Measurements from ENCODE around the gene MTRF1.

MTRF1 gene

DNA sequence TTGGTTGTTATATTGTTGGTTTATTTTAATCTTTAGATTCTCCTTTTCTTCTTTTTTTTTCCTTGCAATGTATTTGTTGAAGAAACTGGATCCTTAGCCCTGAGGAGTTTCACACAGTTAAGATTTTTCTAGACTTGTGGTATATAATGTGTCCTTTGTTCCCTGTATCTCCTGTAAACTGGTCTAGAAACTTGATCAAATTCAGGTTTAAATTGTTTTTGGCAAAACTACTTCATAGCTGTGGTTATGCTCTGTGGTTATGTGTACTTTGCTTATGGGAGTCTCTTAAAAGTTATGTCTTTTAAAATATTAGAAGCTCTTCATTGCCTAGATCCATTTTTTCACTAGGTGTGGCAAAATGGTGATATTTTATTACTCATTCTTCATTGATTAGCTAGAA, 3.7 kb upstream of the MTRF1 start:
- no peak overlapping the region for H3K9ac ChIP-seq (ENCODE audit: low read length)
- TF ChIP-seq EZH2phosphoT487 (IDR thresholded peaks at IDR 0.05; ENCODE audit: low read length), result no peak
- TF ChIP-seq, protein P1, sequence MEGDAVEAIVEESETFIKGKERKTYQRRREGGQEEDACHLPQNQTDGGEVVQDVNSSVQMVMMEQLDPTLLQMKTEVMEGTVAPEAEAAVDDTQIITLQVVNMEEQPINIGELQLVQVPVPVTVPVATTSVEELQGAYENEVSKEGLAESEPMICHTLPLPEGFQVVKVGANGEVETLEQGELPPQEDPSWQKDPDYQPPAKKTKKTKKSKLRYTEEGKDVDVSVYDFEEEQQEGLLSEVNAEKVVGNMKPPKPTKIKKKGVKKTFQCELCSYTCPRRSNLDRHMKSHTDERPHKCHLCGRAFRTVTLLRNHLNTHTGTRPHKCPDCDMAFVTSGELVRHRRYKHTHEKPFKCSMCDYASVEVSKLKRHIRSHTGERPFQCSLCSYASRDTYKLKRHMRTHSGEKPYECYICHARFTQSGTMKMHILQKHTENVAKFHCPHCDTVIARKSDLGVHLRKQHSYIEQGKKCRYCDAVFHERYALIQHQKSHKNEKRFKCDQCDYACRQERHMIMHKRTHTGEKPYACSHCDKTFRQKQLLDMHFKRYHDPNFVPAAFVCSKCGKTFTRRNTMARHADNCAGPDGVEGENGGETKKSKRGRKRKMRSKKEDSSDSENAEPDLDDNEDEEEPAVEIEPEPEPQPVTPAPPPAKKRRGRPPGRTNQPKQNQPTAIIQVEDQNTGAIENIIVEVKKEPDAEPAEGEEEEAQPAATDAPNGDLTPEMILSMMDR (IDR thresholded peaks at IDR 0.05; ENCODE audit: low read length), result no peak
- TF ChIP-seq EZH2 (optimal IDR thresholded peaks at IDR 0.05; ENCODE audit: low read depth, low read length), result no peak
- no peaks in the 10 kb centered on the region for H3K4me1 ChIP-seq (ENCODE audit: low read length)
- H3K4me3 ChIP-seq (ENCODE audit: low read length), result no peak overlapping the region
- no peaks in the 10 kb centered on the region for H3K36me3 ChIP-seq (replicated peaks; ENCODE audit: insufficient read depth, low read length)
- H2AFZ ChIP-seq (ENCODE audit: low read length), result no peak overlapping the region
- H4K20me1 ChIP-seq (ENCODE audit: insufficient read depth, low read length), result no peaks in the 10 kb centered on the region
- H3F3A ChIP-seq (ENCODE audit: insufficient read depth, low read length), result no peaks in the 10 kb centered on the region
- DNase-seq, result no peak
- no peak overlapping the region for H3K27ac ChIP-seq (ENCODE audit: low read length)
- H3K9me3 ChIP-seq (replicated peaks; ENCODE audit: insufficient read depth, low read length), result no peaks in the 10 kb centered on the region
- H3K27me3 ChIP-seq (replicated peaks; ENCODE audit: insufficient read depth, low read length), result no peaks in the 10 kb centered on the region
- no peaks in the 10 kb centered on the region for H3K9me2 ChIP-seq (replicated peaks; ENCODE audit: insufficient read depth, low read length)
- no peak overlapping the region for H3K4me2 ChIP-seq (ENCODE audit: low read depth, low read length)
- no peaks in the 10 kb centered on the region for H3K79me2 ChIP-seq (ENCODE audit: low read length)

DNA sequence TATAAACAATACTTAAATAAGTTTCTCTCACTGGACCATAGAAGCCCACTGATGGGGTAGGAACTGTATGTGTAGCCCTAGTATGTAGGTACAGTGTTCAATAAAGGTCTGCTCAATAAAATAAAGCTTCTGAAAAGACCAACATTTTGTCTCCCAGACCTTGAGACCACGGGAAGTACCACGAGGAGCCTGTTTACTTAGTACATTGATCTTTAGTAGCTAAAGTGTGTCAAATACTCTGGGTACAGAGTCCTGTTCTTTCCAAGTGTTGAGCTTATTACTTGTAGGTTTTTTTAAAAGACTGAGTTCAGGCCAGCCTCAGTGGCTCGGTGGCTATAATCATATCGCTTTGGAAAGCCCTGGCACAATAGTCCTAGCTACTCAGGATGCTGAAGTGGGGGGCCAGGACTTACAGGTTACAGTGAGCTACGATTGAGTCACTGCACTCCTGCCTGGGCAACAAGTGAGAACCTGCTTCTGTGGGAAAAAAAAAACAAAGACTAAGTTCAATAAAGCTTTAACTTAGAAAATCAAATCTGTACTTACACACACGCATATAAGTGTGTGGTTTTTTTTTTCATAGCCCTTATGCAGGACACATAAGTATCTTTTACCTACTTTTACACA, 3.4 kb downstream of the MTRF1 start:
- Histone ChIP-seq H3K9me2 (replicated peaks; ENCODE audit: insufficient read depth, low read length) (no peaks in the 10 kb centered on the region), H3K9me3 (replicated peaks; ENCODE audit: insufficient read depth, low read length) (no peaks in the 10 kb centered on the region), H3K27me3 (replicated peaks; ENCODE audit: insufficient read depth, low read length) (no peaks in the 10 kb centered on the region), H4K20me1 (ENCODE audit: insufficient read depth, low read length) (no peaks in the 10 kb centered on the region), H3K4me3 (ENCODE audit: low read length) (no peak overlapping the region), H3K36me3 (replicated peaks; ENCODE audit: insufficient read depth, low read length) (no peaks in the 10 kb centered on the region), H3K27ac (ENCODE audit: low read length) (no peak overlapping the region), H3K79me2 (ENCODE audit: low read length) (no peaks in the 10 kb centered on the region), H2AFZ (ENCODE audit: low read length) (no peak overlapping the region), H3K4me1 (ENCODE audit: low read length) (no peaks in the 10 kb centered on the region), H3F3A (ENCODE audit: insufficient read depth, low read length) (no peaks in the 10 kb centered on the region), H3K9ac (ENCODE audit: low read length) (no peak overlapping the region), H3K4me2 (ENCODE audit: low read depth, low read length) (no peak overlapping the region)
- TF ChIP-seq EZH2phosphoT487 (IDR thresholded peaks at IDR 0.05; ENCODE audit: low read length) (no peak), EZH2 (optimal IDR thresholded peaks at IDR 0.05; ENCODE audit: low read depth, low read length) (no peak)
- TF ChIP-seq, protein P1 (IDR thresholded peaks at IDR 0.05; ENCODE audit: low read length), result no peak
- no peak for DNase-seq

DNA sequence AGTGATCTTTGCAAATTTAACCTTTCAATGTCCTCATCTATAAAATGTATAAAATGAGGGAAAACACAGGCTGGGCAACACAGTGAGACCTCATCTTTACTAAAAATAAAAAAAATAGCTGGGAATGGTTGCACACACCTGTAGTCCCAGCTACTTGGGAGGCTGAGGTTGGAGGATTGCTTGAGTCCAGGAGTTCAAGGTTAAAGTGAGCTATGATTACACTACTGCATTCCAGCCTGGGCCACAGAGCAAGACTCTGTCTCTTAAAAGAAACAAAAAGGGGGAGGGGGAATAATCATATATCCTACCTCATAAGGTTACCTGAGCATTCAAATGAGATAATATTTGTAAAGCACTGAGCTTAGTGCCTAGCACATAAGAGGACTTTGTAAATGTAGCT, 5.8 kb downstream of the MTRF1 start:
- Histone ChIP-seq H3K27me3 (replicated peaks; ENCODE audit: insufficient read depth, low read length) (no peaks in the 10 kb centered on the region), H3K27ac (ENCODE audit: low read length) (no peak overlapping the region), H2AFZ (ENCODE audit: low read length) (no peak overlapping the region), H3K79me2 (ENCODE audit: low read length) (no peaks in the 10 kb centered on the region), H3K4me3 (ENCODE audit: low read length) (no peak overlapping the region), H4K20me1 (ENCODE audit: insufficient read depth, low read length) (no peaks in the 10 kb centered on the region), H3K9me3 (replicated peaks; ENCODE audit: insufficient read depth, low read length) (no peaks in the 10 kb centered on the region), H3K9ac (ENCODE audit: low read length) (no peak overlapping the region), H3F3A (ENCODE audit: insufficient read depth, low read length) (no peaks in the 10 kb centered on the region), H3K4me2 (ENCODE audit: low read depth, low read length) (no peak overlapping the region), H3K4me1 (ENCODE audit: low read length) (no peaks in the 10 kb centered on the region), H3K36me3 (replicated peaks; ENCODE audit: insufficient read depth, low read length) (no peaks in the 10 kb centered on the region), H3K9me2 (replicated peaks; ENCODE audit: insufficient read depth, low read length) (no peaks in the 10 kb centered on the region)
- DNase-seq, result no peak
- TF ChIP-seq, protein P1 (IDR thresholded peaks at IDR 0.05; ENCODE audit: low read length), result no peak

Measured in MM.1S (cell line).